Measurements from ENCODE around the gene OR2T1.
"Not testable (repeated sequence)": the region's sequence is repeated elsewhere in the genome, so short reads cannot be mapped to it uniquely, and the experiment has no call there.

Gene OR2T1, protein sequence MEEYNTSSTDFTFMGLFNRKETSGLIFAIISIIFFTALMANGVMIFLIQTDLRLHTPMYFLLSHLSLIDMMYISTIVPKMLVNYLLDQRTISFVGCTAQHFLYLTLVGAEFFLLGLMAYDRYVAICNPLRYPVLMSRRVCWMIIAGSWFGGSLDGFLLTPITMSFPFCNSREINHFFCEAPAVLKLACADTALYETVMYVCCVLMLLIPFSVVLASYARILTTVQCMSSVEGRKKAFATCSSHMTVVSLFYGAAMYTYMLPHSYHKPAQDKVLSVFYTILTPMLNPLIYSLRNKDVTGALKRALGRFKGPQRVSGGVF

DNA sequence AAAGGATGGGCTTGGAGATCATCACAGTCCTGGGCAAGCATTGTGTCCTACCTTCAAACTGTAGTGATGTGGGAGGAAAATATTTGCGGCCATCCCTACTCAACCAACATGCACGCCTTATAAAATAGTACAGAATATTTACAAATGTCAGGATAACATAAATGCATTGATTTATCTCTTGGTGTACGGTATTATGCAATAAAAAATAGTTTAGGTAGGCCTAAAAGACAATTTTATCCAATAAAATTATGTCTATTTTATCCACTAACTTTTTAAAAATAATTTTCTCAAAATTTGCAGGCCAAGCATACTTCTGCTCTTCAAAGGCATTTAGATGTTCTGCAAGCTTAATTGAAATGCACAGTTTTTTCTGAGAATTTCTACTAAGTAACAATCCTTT lies at the start of gene OR2T1:
TSS of gene OR2T1 (plus strand) at position 301 of the 400 bp plus-strand sequence. CDS start 3,100 bp downstream, outside the sequence.
- DNase-seq, result no peak

DNA sequence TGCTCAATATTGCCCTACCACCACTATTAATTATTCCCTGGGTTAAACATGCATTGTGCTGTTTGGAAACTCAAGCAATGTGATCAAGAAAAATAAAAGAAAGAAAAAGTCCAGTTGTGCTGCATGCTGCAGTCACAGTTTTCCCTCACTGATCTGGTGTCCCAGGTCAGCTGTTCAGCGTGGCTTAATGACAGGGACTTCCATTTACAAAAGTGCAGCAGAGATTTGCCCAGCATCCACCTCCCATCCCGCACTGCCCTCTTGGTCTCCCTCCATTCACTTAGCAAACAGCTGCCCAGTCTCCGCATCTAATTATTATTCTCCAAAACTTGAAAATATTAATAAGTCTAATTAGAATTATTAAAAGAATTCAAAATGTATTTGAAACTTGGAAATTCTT lies 43.4 kb upstream of the OR2T1 start:
- no peak for DNase-seq

DNA sequence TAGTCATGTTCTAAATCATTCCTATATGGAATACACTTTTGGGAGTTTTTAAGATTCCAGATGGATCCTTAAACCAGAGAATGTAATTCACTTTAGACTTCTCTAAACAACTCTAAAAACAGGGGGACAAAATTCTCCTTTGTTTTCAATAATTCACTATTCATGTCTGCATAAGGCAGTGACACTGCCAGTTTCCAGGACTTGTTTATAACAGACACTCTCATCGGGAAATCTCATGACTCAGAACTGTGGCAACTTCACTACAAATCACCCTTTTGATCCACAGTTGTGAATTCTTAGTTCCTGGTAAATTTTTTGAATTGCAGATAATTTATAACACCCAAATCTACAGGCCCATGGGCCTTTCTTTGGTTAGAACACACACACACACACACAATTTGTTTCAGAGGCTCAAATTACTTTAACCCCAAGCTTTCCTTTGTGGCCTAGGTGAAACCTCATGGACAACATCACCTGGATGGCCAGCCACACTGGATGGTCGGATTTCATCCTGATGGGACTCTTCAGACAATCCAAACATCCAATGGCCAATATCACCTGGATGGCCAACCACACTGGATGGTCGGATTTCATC lies 41.6 kb upstream of the OR2T1 start, which contains the start of gene OR2T4:
TSS of gene OR2T4 (plus strand) at position 545 of the 595 bp plus-strand sequence. CDS start at position 545, 0 bp downstream.
- DNase-seq, result no peak

DNA sequence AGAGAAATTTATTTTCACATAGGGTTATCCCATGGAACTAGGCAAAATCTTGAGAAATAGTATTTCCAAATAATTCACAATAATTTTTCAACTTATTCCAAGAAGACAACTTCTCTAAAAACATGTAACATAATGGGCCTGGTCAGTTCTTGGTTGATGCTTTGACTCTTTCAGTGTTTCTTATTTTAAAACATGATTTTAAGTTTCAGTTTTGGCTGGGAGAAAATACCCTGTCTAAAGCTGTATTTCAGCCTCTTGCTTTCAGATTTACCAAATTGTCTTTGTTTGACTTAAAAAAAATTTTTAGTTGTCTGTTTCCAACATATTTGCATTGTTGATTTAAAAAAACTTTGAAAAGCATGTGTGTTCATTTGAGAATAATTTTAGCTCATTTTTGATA lies 36.2 kb upstream of the OR2T1 start:
- DNase-seq, result no peak

DNA sequence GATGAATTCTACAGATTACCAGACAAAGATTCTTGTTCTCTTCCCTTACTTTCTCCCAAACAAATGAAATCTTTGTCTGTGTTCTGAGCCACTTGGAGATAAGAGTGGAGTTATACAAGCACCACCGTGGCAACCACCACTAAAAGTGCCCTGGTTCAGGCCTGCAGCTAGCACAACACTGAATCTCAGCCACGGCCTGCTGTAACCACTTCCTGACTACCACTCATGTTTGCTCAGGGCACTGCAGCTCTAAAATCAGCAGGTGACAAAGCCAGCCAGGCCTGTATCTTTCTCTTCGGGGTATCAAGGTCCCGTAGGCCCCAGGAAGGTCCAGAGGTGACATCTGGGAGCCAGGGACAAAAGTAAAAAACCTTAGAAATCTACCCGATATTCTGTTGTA lies 30.5 kb upstream of the OR2T1 start:
- DNase-seq, result no peak

DNA sequence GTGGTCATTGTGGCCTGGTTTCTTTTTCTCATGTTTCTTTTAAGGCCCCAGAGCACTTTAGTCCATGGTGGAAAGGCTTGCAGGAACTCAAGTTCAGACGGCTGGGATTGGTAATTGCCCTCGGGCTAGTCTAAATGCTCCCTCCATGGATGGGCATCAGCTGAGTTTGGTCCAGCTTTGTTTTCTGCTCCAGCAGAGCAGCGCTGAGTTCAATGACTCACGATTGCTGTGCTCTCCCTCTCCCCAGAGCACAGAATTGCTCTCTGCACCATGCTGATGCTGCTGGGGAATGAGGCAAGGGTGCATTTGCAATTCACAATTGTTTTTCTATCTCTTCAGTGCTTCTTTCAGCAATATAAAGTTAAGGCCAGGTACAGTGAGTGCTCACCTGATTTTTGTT lies 29.1 kb upstream of the OR2T1 start:
- no peak for DNase-seq

DNA sequence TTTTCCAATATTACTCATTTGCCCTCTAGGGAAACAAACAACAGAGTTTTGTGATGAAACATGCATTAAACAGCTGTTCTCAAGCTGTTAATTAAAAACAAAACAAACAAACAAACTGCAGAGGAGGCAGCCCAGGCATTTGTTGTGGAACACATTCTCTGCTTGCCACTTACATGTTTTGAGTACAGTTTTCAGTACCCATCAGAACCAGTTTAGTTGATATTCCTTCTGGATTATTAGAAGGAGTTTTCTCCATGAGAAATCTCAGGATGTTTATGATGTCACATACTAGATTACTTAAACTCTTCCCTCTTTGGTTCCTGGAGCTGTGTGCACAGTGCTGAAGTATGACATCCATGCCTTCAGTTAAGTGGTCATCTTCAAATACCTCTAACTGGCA lies 27.4 kb upstream of the OR2T1 start, which contains the start of gene OR2T6:
TSS of gene OR2T6 (plus strand) at position 301 of the 400 bp plus-strand sequence. CDS start 11,863 bp downstream, outside the sequence.
- no peak for DNase-seq

DNA sequence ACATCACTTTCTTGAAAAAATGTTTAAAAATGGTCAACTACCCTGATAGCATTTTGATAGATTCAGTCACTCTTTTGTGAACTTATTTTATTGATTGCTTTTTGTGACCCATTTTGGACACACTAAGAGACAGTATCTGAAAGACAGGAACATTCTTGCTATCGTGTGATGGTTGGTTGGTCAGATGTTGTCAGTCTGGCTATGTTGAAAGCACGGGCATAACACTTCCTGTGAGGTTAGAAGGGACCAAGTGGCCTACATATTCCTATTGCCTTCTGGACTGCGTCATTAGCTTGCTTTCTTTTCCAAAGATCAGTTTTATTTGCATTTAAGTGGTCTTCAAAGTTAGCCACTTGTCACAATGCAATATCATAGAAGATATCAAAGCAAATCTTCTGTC lies 25.9 kb upstream of the OR2T1 start:
- no peak for DNase-seq

DNA sequence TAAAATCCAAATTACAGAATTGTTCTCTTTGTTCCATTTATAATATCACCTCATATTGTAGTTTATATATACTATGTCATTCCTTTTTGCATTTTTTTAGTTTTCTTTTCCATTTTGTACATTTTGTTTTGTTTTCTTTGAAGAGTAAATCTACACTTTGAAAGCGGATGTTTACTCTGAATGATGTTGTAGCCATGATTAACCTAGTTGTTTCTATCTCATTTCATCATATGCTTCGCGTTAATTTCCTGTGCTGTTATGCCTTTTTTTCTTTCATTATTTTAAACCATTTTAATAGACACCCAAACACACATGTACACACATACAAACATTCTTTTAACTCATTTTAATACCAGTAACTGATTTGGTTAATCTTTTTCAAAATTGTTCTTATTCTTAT lies 22.0 kb upstream of the OR2T1 start:
- no peak for DNase-seq

DNA sequence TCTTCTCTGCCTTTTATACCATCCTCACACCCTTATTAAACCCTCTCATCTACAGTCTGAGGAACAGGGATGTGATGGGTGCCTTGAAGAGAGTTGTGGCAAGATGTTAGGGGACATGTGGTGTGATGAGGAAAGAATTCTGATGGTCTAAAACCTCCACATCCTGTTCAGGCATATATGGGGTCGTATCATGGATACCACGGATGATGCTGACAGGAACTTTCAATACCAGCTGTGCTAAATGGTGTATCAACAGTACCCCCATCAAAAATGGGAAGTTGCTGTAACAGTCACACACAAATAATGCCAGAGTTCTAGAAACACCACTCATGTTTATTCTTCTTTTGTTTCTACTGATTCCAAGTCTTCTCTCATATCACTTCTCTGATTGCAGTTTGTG lies 14.4 kb upstream of the OR2T1 start:
- DNase-seq, result no peak

DNA sequence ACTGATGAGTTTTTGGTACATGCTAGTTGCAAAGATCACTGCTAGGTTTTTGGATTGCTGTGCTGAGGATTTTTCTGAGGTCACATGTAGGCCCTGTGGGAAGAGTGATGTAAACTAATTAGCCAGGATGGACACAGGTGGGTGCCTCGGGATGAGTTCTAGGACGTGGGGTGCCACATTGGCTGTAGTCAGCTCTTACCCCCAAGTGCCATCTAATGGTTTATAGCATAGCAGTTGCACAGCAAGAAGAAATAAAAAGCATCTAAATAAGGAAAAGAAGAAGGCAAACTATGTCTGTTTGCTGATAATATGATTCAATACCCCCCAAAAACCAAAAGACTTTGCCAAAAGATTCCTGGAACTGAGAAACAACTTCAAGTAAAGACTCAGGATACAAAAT lies 9.8 kb upstream of the OR2T1 start:
- DNase-seq, result no peak

DNA sequence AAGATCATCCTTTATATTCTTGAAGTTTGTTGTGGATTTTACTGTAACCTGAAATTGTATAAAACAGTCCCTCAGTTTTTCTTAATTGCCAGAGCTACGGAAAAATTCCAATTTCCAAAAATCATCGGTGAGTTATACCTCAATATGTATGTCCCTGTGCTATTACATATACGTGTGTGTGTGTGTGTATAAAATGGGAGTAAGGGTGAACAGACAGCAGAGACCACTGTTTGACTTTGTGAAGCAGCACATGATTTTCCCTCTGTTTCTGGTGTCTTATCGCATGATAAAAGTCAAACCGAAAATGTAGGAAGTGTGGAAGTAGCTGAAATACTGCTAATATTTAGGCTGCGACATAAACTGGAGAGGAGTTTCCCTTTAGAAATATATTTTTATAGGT lies 1.2 kb downstream of the OR2T1 start:
- DNase-seq, result no peak

DNA sequence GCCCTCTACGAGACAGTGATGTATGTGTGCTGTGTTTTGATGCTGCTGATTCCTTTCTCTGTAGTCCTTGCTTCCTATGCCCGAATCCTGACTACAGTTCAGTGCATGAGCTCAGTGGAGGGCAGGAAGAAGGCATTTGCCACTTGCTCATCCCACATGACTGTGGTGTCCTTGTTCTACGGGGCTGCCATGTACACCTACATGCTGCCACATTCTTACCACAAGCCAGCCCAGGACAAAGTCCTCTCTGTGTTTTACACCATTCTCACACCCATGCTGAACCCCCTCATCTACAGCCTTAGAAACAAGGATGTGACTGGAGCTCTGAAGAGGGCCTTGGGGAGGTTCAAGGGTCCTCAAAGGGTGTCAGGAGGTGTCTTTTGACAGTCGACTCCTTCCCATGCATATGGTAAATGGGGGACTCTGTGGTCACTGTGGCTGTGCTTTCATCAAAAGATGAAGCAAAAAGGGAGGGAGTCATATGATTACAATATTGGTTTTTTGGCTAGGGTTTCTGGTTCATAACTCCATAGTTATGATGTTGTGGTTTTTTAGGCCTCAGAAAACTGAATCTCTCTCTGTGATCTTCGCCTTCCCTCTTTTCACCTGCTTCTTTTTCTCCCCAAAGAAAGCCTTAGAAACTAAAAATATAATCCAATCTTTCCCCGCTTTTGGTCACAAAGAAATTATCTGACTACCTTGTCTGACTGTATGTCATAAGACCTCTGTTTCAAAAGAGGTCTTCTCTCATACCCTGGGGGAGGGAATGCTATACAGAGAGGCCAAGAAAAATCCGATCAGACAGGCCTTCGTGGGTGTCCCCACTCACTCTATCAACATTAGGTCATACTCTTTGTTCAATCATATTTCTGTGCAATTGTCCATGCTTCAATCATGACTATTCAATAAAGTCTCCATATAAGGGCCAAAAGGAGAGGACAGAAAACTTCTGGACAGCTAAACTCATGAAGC lies 4.2 kb downstream of the OR2T1 start:
- no peak for DNase-seq

DNA sequence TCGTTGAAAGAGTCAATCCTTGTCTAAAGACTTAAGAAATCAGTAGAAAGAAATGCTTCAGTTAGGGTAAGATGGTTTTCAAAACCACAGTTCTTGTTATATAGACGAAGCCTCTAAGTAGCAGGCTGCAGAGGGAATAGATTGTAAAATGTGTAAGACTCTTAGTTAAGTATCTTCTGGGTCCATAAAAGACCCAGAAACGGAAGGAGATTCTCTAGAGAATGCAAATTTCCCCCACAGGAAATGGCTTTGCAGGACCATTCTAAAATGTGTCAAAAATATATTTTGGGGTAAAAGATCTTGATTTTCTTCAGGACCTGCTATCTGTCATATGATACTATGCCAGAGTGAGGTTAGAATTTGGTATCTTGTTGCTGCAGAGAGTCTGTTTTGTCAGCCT lies 13.4 kb downstream of the OR2T1 start:
- no peak for DNase-seq

DNA sequence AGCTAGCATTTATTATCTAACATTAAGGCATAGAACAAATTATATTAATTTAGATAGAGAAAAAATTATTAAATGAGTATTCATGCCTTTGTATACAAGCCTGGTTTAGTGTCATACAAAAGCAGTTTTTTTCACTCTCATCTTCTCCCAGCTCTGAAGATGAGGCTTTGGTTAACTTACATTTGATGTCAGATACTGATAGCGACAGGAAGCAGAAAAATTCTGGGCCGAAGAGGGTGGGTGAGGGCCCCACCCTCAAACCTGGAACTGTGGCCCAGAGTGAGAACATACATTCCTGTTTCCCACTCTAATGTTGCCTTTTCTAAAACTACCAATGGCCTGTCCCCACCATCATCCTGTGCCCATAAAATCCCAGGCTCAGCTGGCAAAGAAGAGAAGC lies 15.0 kb downstream of the OR2T1 start:
- DNase-seq, result no peak

DNA sequence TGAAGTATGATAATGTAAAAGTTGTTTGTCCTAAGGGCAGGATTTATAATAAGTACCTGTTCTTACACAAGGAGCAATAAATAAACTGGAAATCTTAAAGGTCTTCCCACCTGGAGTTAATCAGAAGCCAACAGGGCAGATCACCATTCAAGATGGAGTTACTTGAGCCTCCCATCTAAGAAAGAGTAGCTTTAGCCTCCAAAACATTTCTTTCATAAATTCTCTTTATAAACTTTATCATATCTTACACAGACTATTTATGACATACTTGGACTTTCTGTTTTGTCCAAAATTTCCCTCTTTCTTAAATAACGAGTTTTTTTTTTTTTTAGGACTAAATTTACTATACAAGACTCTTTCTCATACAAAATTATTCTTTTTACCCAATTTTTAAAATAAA lies 18.5 kb downstream of the OR2T1 start:
- DNase-seq, result no peak

DNA sequence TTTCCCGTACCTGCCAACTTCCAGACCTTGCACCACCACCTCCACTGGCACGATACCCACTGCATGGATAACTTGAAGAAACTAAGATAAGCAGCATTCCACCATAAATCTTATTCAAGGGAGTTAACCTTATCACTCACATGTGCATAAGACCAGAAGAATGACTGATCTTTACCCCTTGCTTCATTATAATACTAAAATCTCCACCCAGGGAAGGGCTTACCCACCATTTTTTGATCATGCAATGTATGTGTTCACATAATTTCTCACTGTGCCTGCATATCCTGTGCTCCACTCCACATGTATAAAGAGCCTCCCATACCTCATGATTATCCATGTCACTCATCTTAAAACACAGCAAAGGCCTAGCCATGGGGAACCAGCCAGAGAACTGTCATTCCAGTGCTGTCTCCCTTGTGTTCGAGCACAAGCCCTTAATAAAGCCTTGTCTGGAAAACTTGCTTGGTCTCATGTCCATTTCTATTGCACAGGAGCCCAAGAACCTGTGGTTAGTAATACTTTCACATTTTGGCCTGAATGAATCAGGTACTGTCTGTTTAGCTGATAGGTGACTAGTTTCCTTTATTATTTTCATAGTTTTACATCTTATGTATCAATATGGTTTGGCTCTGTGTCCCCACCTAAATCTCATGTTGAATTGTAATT lies 24.8 kb downstream of the OR2T1 start:
- not testable (repeated sequence) for DNase-seq

DNA sequence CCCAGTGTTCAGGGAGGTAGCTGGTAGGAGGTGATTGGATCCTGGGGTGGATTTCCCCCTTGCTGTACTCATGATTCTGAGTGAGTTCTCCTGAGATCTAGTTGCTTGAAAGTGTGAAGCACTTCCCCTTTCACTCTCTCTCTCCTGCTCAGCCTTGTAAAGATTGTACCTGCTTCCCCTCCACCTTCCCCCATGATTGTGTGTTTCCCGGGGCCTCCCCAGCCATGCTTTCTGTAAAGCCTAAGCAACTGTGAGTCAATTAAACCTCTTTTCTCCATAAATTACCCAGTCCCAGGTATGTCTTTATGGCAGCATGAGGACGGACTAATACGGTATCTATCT lies 25.3 kb downstream of the OR2T1 start:
- DNase-seq, result not testable (repeated sequence)

DNA sequence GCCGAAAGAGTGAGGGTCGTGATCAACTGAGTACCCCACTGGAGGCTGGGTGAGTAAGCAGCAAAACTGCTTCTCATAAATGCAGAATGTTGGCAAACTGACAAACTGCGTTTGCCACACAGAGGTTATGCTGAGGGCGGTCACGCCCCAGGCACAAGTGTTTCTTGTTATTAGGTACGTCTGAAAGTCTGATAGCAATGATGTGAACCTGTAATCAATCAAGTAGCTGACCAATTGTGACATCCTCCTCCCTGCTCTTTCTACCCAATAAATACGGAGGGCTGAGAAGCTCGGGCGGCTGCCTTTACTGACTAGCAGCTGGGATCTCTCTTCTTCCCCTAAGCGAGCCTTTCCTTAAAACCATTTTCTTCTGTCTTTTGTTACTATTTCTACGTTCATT lies 28.8 kb downstream of the OR2T1 start:
- DNase-seq, result not testable (repeated sequence)

DNA sequence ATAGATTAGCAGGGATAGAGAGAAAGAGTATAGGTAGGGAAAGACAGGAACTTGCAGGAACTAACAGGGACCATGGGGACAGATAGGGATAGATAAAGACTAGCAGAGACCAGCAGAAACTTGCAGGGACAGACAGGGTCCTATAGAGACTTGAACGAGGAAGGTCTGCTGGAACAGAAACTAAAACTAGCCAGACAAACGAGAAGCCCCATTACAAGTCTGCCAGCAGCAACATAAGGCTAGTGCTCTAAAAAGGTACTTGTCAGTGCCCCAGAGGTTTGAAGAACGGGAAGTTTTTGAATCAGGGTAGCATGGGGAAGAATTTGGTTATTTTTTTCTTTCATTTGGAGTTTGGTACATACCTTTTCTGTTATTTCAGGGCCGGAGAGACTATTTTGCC lies 29.4 kb downstream of the OR2T1 start:
- DNase-seq, result not testable (repeated sequence)

DNA sequence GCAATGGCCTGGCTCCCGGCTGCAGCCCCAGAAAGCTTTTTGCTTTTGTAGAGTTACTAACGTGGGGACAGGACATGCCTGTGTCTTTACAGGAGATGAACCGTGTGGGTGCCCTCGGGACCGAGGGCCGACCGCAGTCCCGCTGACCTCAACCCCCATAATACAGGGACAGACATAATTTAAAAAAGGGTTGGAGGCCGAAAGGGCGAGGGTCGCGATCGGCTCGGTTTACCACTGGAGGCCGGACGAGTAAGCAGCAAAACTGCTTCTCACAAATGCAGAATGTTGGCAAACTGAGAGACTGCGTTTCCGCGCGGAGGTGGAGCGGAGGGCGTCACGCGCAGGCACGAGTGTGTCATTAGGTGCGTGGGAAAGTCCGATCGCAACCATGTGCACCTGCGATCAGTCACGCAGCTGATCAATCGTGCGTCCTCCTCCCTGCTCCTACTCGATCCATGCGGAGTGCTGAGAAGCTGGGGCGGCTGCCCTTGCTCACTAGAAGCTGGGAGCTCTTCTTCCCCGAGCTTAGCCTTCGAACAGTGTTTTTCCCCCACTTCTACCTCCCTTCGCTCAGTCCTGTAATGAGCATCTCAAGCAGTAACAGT lies 31.1 kb downstream of the OR2T1 start:
- DNase-seq, result not testable (repeated sequence)

DNA sequence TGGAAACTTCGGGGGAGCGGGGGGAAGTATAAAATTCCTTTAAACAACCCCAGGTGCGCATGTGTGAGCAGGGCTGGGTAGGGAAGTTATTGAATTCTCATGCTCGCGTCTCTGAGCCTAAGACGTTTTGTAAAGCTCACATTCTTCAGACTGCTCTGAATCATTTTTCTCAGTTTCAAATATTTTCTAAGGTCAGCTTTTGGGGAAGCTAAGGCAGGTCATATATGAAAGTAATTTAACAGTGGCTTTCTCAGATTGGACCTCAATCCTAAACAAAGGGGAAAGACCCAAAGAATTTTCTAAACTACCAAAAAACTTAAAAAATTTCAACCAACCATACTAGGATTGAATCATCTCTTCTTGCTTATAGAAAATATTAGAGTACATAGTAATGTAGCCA lies 32.1 kb downstream of the OR2T1 start:
- DNase-seq, result not testable (repeated sequence)
